H1 (cell line): ENCODE results near the gene TBC1D32. TPM values are rescaled to one million over a fixed set of nuclear protein-coding genes. Genes with fewer than 3 reads are reported as not detected.

Experiments
- CTCF ChIA-PET: fragments of 300-600 bp; sonication (Branson Sonifier 250); formaldehyde crosslinking; loops from one replicate; lab custom pipeline; 2021; ENCODE audit not compliant: partially characterized antibody; lab: Charles Lee
- POLR2A ChIA-PET: fragments of 300-600 bp; sonication (Branson Sonifier 250); formaldehyde crosslinking; loops from one replicate; lab custom pipeline; 2021; ENCODE audit warnings: inconsistent platforms; ENCODE audit not compliant: partially characterized antibody; lab: Charles Lee
- DNase-seq, 2 experiments: peaks; one replicate each; pipeline versions ENCODE4 v3.0.0 to v3.0.0-alpha.2; 2010 to 2022; ENCODE audit warnings: low spot score in 2 of 2, low read depth in 1 of 2, mixed read lengths in 1 of 2
- FAIRE-seq: peaks from 2 replicates; lab custom pipeline; 2011; peaks lifted over from hg19 to GRCh38; lab: Jason Lieb, UNC
- H2AFZ ChIP-seq: 2 replicates; pipeline ENCODE4 v1.8.1; 2012; ENCODE audit warnings: low read length, inconsistent platforms
- H2AK5ac ChIP-seq: 2 replicates; pipeline ENCODE4 v1.6.1; 2013; ENCODE audit warnings: low read depth, low read length
- H2BK120ac ChIP-seq: replicated peaks from 2 replicates; pipeline ENCODE3; 2013; ENCODE audit warnings: low read depth, low read length, inconsistent platforms
- H2BK12ac ChIP-seq: 2 replicates; pipeline ENCODE4 v1.6.1; 2013; ENCODE audit warnings: low read depth, low read length
- H2BK15ac ChIP-seq: 2 replicates; pipeline ENCODE4 v1.6.1; 2013; ENCODE audit warnings: low read length
- H2BK20ac ChIP-seq: 2 replicates; pipeline ENCODE4 v1.6.1; 2013; ENCODE audit warnings: low read length
- H2BK5ac ChIP-seq: 2 replicates; pipeline ENCODE4 v1.6.1; 2013; ENCODE audit warnings: low read depth, low read length
- H3K14ac ChIP-seq: 2 replicates; pipeline ENCODE4 v1.6.1; 2013; ENCODE audit warnings: inconsistent platforms; ENCODE audit not compliant: insufficient read length
- H3K18ac ChIP-seq: 2 replicates; pipeline ENCODE4 v1.6.1; 2013; ENCODE audit warnings: low read length; ENCODE audit errors: extremely low read depth
- H3K23ac ChIP-seq: 2 replicates; pipeline ENCODE4 v1.6.1; 2013; ENCODE audit warnings: inconsistent platforms; ENCODE audit not compliant: insufficient read length
- H3K23me2 ChIP-seq: 2 replicates; pipeline ENCODE4 v1.6.1; 2013; ENCODE audit warnings: low read depth, low read length
- H3K27ac ChIP-seq: 2 replicates; pipeline ENCODE4 v1.6.1; 2011; ENCODE audit warnings: low read depth, low read length, inconsistent platforms
- H3K27me3 ChIP-seq, 4 experiments: replicated peaks in 1 of 4; 1 replicate in 1 of 4; 2 replicates in 3 of 4; pipeline versions ENCODE4 v1.6.1 to v1.8.1; 2011 to 2013; ENCODE audit warnings: low read length in 3 of 4, mild to moderate bottlenecking in 3 of 4, inconsistent platforms in 2 of 4, mixed read lengths in 2 of 4, moderate library complexity in 1 of 4; ENCODE audit not compliant: control insufficient read depth in 3 of 4, insufficient read depth in 3 of 4; ENCODE audit errors: extremely low read depth in 1 of 4
- H3K36me3 ChIP-seq, 4 experiments: 2 replicates each; pipeline versions ENCODE4 v1.6.1 to v1.8.1; 2011 to 2013; ENCODE audit warnings: mild to moderate bottlenecking in 4 of 4, low read length in 3 of 4, moderate library complexity in 2 of 4, control low read depth in 1 of 4, inconsistent platforms in 1 of 4; ENCODE audit not compliant: insufficient read depth in 4 of 4, control insufficient read depth in 2 of 4
- H3K4ac ChIP-seq: replicated peaks from 2 replicates; pipeline ENCODE3; 2013; ENCODE audit warnings: low read length, low read depth, mixed read lengths, inconsistent platforms; ENCODE audit not compliant: insufficient read length
- H3K4me1 ChIP-seq, 4 experiments: replicated peaks in 1 of 4; 1 replicate in 1 of 4; 2 replicates in 3 of 4; pipeline versions ENCODE4 v1.6.1 to v1.8.1; 2011 to 2013; ENCODE audit warnings: low read length in 3 of 4, inconsistent platforms in 2 of 4, mixed read lengths in 1 of 4; ENCODE audit not compliant: insufficient read depth in 4 of 4, control insufficient read depth in 3 of 4
- H3K4me2 ChIP-seq, 2 experiments: 2 replicates each; pipeline versions ENCODE4 v1.6.1 to v1.8.1; 2011 to 2013; ENCODE audit warnings: low read depth in 2 of 2, low read length in 2 of 2, control low read depth in 1 of 2, inconsistent platforms in 1 of 2, mild to moderate bottlenecking in 1 of 2; ENCODE audit not compliant: insufficient read depth in 1 of 2
- H3K4me3 ChIP-seq, 4 experiments: fragments of 200-600, 300-600 bp in 1 of 4; sonication (generic), shearing (Covaris generic), sonication (Bioruptor Twin) in 1 of 4; 2 replicates each; pipeline versions ENCODE4 v1.5.1 to v1.8.1; 2011 to 2016; ENCODE audit warnings: low read length in 4 of 4, low read depth in 3 of 4, control low read depth in 2 of 4, inconsistent platforms in 2 of 4, mild to moderate bottlenecking in 2 of 4, mixed read lengths in 1 of 4, moderate library complexity in 1 of 4; ENCODE audit not compliant: insufficient read depth in 2 of 4; ENCODE audit errors: extremely low read depth in 1 of 4
- H3K56ac ChIP-seq: replicated peaks from 2 replicates; pipeline ENCODE3; 2013; ENCODE audit warnings: low read depth, mild to moderate bottlenecking, mixed read lengths, low read length, inconsistent platforms; ENCODE audit not compliant: insufficient read length
- H3K79me1 ChIP-seq: 2 replicates; pipeline ENCODE4 v1.6.1; 2013; ENCODE audit warnings: low read depth, low read length, control low read depth
- H3K79me2 ChIP-seq, 2 experiments: 2 replicates each; pipeline versions ENCODE4 v1.6.1 to v1.8.1; 2012 to 2013; ENCODE audit warnings: low read length in 2 of 2, mild to moderate bottlenecking in 2 of 2, inconsistent platforms in 1 of 2; ENCODE audit not compliant: insufficient read depth in 2 of 2, control insufficient read depth in 1 of 2
- H3K9ac ChIP-seq, 4 experiments: replicated peaks in 1 of 4; 1 replicate in 1 of 4; 2 replicates in 3 of 4; pipeline versions ENCODE4 v1.6.1 to v1.8.1; 2011 to 2013; ENCODE audit warnings: low read depth in 3 of 4, low read length in 3 of 4, control low read depth in 2 of 4, mild to moderate bottlenecking in 2 of 4, moderate library complexity in 2 of 4, inconsistent platforms in 1 of 4; ENCODE audit errors: extremely low read depth in 1 of 4
- H3K9me3 ChIP-seq, 2 experiments: 2 replicates each; pipeline versions ENCODE4 v1.6.1 to v1.8.1; 2012 to 2013; ENCODE audit warnings: mild to moderate bottlenecking in 2 of 2, moderate library complexity in 2 of 2, control low read depth in 1 of 2, inconsistent platforms in 1 of 2, low read depth in 1 of 2, low read length in 1 of 2, mixed read lengths in 1 of 2; ENCODE audit not compliant: insufficient read depth in 2 of 2
- H4K20me1 ChIP-seq, 2 experiments: replicated peaks in 1 of 2; 2 replicates each; pipeline versions ENCODE3 to v1.8.1; 2011 to 2013; ENCODE audit warnings: inconsistent platforms in 2 of 2, low read length in 2 of 2, mild to moderate bottlenecking in 1 of 2; ENCODE audit not compliant: insufficient read depth in 2 of 2, control insufficient read depth in 1 of 2
- H4K5ac ChIP-seq: 2 replicates; pipeline ENCODE4 v1.6.1; 2013; ENCODE audit warnings: low read length, low read depth, mixed read lengths, inconsistent platforms; ENCODE audit not compliant: insufficient read length
- H4K8ac ChIP-seq: 2 replicates; pipeline ENCODE4 v1.8.0; 2013; ENCODE audit warnings: mild to moderate bottlenecking, moderate library complexity, low read length, inconsistent platforms; ENCODE audit not compliant: insufficient read depth; ENCODE audit errors: extremely low read depth
- H4K91ac ChIP-seq: replicated peaks from 2 replicates; pipeline ENCODE3; 2013; ENCODE audit warnings: low read length, mixed read lengths, inconsistent platforms; ENCODE audit not compliant: insufficient read length
- ASH2L ChIP-seq: fragments of 200-600, 300-600 bp; sonication (generic); IDR thresholded peaks from one replicate; pipeline ENCODE4 v1.7.1; 2017; ENCODE audit warnings: low read length
- BACH1 ChIP-seq: IDR thresholded peaks from 2 replicates; pipeline ENCODE4 v1.6.1; 2012; ENCODE audit warnings: low read length, improper control_type of control experiment
- BCL11A ChIP-seq, 2 experiments: IDR thresholded peaks; one replicate each; pipeline ENCODE4 v1.6.1; 2011; ENCODE audit warnings: low read depth in 2 of 2, low read length in 2 of 2, mild to moderate bottlenecking in 2 of 2
- CHD2 ChIP-seq: IDR thresholded peaks from 2 replicates; pipeline ENCODE4 v1.6.1; 2012; ENCODE audit warnings: low read length, improper control_type of control experiment
- JUN ChIP-seq: IDR thresholded peaks from 2 replicates; pipeline ENCODE4 v1.6.1; 2011; ENCODE audit warnings: low read depth, mild to moderate bottlenecking, improper control_type of control experiment, low read length
- JUND ChIP-seq: IDR thresholded peaks from 2 replicates; pipeline ENCODE4 v1.6.1; 2011; ENCODE audit warnings: mild to moderate bottlenecking, improper control_type of control experiment, low read length
- KDM5A ChIP-seq: fragments of 200-600 bp; IDR thresholded peaks from 2 replicates; pipeline ENCODE4 v1.7.1; 2012; ENCODE audit warnings: mild to moderate bottlenecking, low read length, inconsistent platforms, mixed read lengths
- MAFK ChIP-seq: IDR thresholded peaks from 2 replicates; pipeline ENCODE4 v1.6.1; 2012; ENCODE audit warnings: low read depth, mild to moderate bottlenecking, improper control_type of control experiment, low read length
- MAX ChIP-seq: IDR thresholded peaks from 2 replicates; pipeline ENCODE4 v1.6.1; 2012; ENCODE audit warnings: inconsistent platforms
- NANOG ChIP-seq: IDR thresholded peaks from 2 replicates; pipeline ENCODE4 v1.6.1; 2011; ENCODE audit warnings: low read length, low read depth, mild to moderate bottlenecking, inconsistent platforms; ENCODE audit not compliant: insufficient read depth, poor library complexity, severe bottlenecking
- RBBP5 ChIP-seq: IDR thresholded peaks from 2 replicates; pipeline ENCODE4 v1.7.1; 2012; ENCODE audit warnings: low read depth, mild to moderate bottlenecking, inconsistent platforms, low read length, moderate library complexity, borderline replicate concordance
- RFX5 ChIP-seq: IDR thresholded peaks from 2 replicates; pipeline ENCODE4 v1.6.1; 2011; ENCODE audit warnings: low read depth, low read length, improper control_type of control experiment, borderline replicate concordance
- SIX5 ChIP-seq: IDR thresholded peaks from 2 replicates; pipeline ENCODE4 v1.6.1; 2011; ENCODE audit warnings: mild to moderate bottlenecking, low read depth, low read length
- WGBS, 2 experiments: shearing (Covaris generic) in 1 of 2; methylation state at CpG; one replicate each; pipeline versions ENCODE4 v1.1.6 to v1.1.7; 2013 to 2015; ENCODE audit warnings: low lambda C conversion rate in 2 of 2, mixed read lengths in 2 of 2, inconsistent platforms in 1 of 2, low coverage in 1 of 2, missing lambda C conversion rate in 1 of 2; ENCODE audit not compliant: insufficient replicate concordance in 2 of 2, insufficient coverage in 1 of 2, insufficient read length in 1 of 2; ENCODE audit errors: extremely low coverage in 1 of 2, missing lambda C conversion rate in 1 of 2; 5-methylcytosine and 5-hydroxymethylcytosine counted together
- polyA plus RNA-seq, 7 experiments: library from polyadenylated mRNA; depleted of rRNA in 3 of 7; stranded (reverse) in 5 of 7; unstranded in 2 of 7; fragments of >200 nt in 5 of 7; fragments of 200-250 nt in 2 of 7; gene quantifications; 1 replicate in 5 of 7; 2 replicates in 1 of 7; 4 replicates in 1 of 7; pipeline versions ENCODE4 v1.2.1 to v1.2.3, GENCODE V29; 2011 to 2013; ENCODE audit warnings: missing spikeins in 2 of 7, mixed read lengths in 2 of 7
- total RNA-seq: library from RNA; stranded (reverse); fragmentation: NEBNext Ultra II Directional; extraction: Animal tissue kit (Norgen Biotek cat#: 25700); gene quantifications from 2 replicates; pipeline ENCODE4 v1.2.1, GENCODE V29; 2021

The TBC1D32 gene
- total and polyA plus RNA-seq, 2 of the 8 experiments (the other 6 are each of a cell fraction or from before 2014, with no cell fraction given): 5.3 to 7.1 TPM

DNA sequence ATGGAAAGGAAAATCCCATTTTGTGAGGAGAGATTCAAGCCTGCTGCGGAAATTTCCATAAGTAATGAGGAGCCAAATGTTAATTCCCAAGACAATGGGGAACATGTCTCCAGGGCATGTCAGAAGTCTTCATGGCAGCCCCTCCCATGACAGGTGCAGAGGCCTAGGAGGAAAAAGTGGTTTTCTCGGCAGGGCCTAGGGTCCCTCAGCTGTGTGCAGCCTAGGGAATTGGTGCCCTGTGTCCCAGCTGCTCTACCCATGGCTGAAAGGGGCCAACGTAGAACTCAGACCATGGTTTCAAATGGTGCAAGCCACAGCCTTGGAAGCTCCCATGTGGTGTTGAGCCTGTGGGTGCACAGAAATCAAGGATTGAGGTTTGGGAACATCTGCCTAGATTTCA, 269.9 kb downstream of the TBC1D32 start:
- Histone ChIP-seq H3K79me2 (no peaks in the 10 kb centered on the region), H3K4me2 (no peak overlapping the region), H3K36me3 (peaks cover 0 to 3% (median 0%) of the 10 kb centered on the region in 4 experiments; a peak in 2 of 8 replicates), H2BK5ac (no peak overlapping the region), H4K20me1 (no peaks in the 10 kb centered on the region), H3K27me3 (no peaks in the 10 kb centered on the region), H3K23me2 (no peaks in the 10 kb centered on the region), H3K56ac (no peak overlapping the region), H3K4me1 (no peaks in the 10 kb centered on the region), H3K9ac (no peak overlapping the region), H4K8ac (no peak overlapping the region), H2BK120ac (no peak overlapping the region), H3K9me3 (peaks cover 10 to 23% of the 10 kb centered on the region in 2 experiments), H2AFZ (no peak overlapping the region), H3K23ac (no peak overlapping the region), H4K91ac (no peak overlapping the region), H4K5ac (no peak overlapping the region), H3K4ac (no peak overlapping the region), H2BK15ac (no peak overlapping the region), H3K27ac (no peak overlapping the region), H3K18ac (no peak overlapping the region), H2BK12ac (no peak overlapping the region), H3K4me3 (no peak overlapping the region), H2BK20ac (no peak overlapping the region), H3K14ac (no peak overlapping the region), H2AK5ac (no peak overlapping the region), H3K79me1 (no peaks in the 10 kb centered on the region)
- FAIRE-seq (no peak), DNase-seq (no peak)
- ChIA-PET POLR2A (no interaction called here), CTCF (interaction anchor here (1.0 kb wide), 1 partner anchor 9 kb away, joined by 3 read pairs; no protein-coding TSS in a partner anchor)
- WGBS, 2 experiments: 89% methylated on average over 3 of the region's 3 CpGs; no CpG with 5 or more reads in 1 of the 2 experiments
- no peak for TF ChIP-seq JUN
- no peak for TF ChIP-seq ASH2L
- TF ChIP-seq BCL11A (IDR thresholded peaks at IDR 0.05; ENCODE audit: low read depth in 2 of 2, low read length in 2 of 2): no peak
- no peak for TF ChIP-seq BACH1
- TF ChIP-seq NANOG: no peak
- TF ChIP-seq MAX: no peak
- TF ChIP-seq CHD2: no peak
- TF ChIP-seq RBBP5: no peak
- no peak for TF ChIP-seq KDM5A
- TF ChIP-seq JUND: no peak
- TF ChIP-seq SIX5: no peak
- TF ChIP-seq MAFK: no peak
- no peak for TF ChIP-seq RFX5
